ENCODE results near the gene CHD1L. TPM values are rescaled to one million over a fixed set of nuclear protein-coding genes. Genes with fewer than 3 reads are reported as not detected.
"Not testable (repeated sequence)": the region's sequence is repeated elsewhere in the genome, so short reads cannot be mapped to it uniquely, and the experiment has no call there.

The CHD1L gene
- 10 to 100 TPM; 12.2 to 30.9 (median 16.8) TPM for total RNA-seq
- polyA plus RNA-seq: 10 to 100 TPM in 1 of 2 donors, 1 to 10 TPM in 1; 8.5 to 23.6 TPM
- long read RNA-seq, donor 1, transcript CHD1L-202 (23 exons, 2,967 nt): major isoform, 16 of 57 reads
- long read RNA-seq, donor 1, partial matches to known transcripts: 26 of 57 reads
- long read RNA-seq, donor 1, other reads (novel, unspliced or antisense): 15 of 57 reads
- long read RNA-seq, donor 2, transcript CHD1L-202 (23 exons, 2,967 nt): major isoform, 12 of 24 reads
- long read RNA-seq, donor 2, partial matches to known transcripts: 9 of 24 reads
- long read RNA-seq, donor 2, other reads (novel, unspliced or antisense): 0 of 24 reads
- long read RNA-seq, donor 3, transcript CHD1L-202 (23 exons, 2,967 nt): major isoform, 36 of 52 reads
- long read RNA-seq, donor 3, partial matches to known transcripts: 4 of 52 reads
- long read RNA-seq, donor 3, other reads (novel, unspliced or antisense): 9 of 52 reads

- Histone ChIP-seq H3K36me3 (no peaks in the 10 kb centered on the region), H3K27me3 (no peaks in the 10 kb centered on the region), H3K9me3 (no peaks in the 10 kb centered on the region), H3K4me3 (peak within 1 kb of the TSS; percentile 68), H3K4me1 (ENCODE audit: insufficient read depth) (peaks cover 1% of the 10 kb centered on the region), H3K27ac (peak within 1 kb of the TSS; percentile 85 to 88)
- intact Hi-C loops (cut with DNase I): loop anchor here (1.0 to 10.0 kb wide), 4 partner anchors 68 to 70 kb away; partner anchors contain the start of gene PRKAB2 (in 3 of the 4)
- WGBS, 3 donors: 0 to 1% (median 1%) methylated on average over 52 to 82 of the region's 82 CpGs
- peak; percentile 91 to 97 (median 95) for DNase-seq
- TF ChIP-seq CTCF (IDR thresholded peaks at IDR 0.05) (peak; percentile 76 to 94 (median 93)), POLR2A (IDR thresholded peaks at IDR 0.05) (peak; percentile 31), EP300 (IDR thresholded peaks at IDR 0.05) (no peak)
These were observed at the start of gene CHD1L for GRCh38 chr1:147242449-147243227. TSS of gene CHD1L (plus strand) at chr1:147242684. CDS start at chr1:147242704, 20 bp downstream.

- H3K27ac ChIP-seq; DNase-seq; H3K9me3 ChIP-seq; H3K4me1 ChIP-seq (ENCODE audit: insufficient read depth); H3K4me3 ChIP-seq; intact Hi-C loops (cut with DNase I); H3K27me3 ChIP-seq; H3K36me3 ChIP-seq: not testable (repeated sequence)
- 74 to 91% (median 86%) methylated on average over 3 of the region's 3 CpGs for WGBS, 3 donors
These were observed 45.2 kb upstream of the CHD1L start for GRCh38 chr1:147197324-147197723.

GRCh38 chr1:147201276-147201675, 41.2 kb upstream of the CHD1L start:
- H3K9me3 ChIP-seq: no peaks in the 10 kb centered on the region
- no peak for DNase-seq
- intact Hi-C loops (cut with DNase I): no loop called here
- H3K27me3 ChIP-seq: no peaks in the 10 kb centered on the region
- TF ChIP-seq EP300 (IDR thresholded peaks at IDR 0.05): no peak
- no peak for TF ChIP-seq CTCF (IDR thresholded peaks at IDR 0.05)
- TF ChIP-seq POLR2A (IDR thresholded peaks at IDR 0.05): no peak
- no peaks in the 10 kb centered on the region for H3K4me1 ChIP-seq (ENCODE audit: insufficient read depth)
- no peaks in the 10 kb centered on the region for H3K36me3 ChIP-seq
- H3K27ac ChIP-seq: no peak overlapping the region
- no peak overlapping the region for H3K4me3 ChIP-seq
- WGBS, 3 donors: 85 to 89% (median 86%) methylated on average over 4 of the region's 4 CpGs

GRCh38 chr1:147201786-147202185, 40.7 kb upstream of the CHD1L start:
- no peak overlapping the region for H3K27ac ChIP-seq
- no peak for TF ChIP-seq CTCF (IDR thresholded peaks at IDR 0.05)
- TF ChIP-seq POLR2A (IDR thresholded peaks at IDR 0.05): no peak
- TF ChIP-seq EP300 (IDR thresholded peaks at IDR 0.05): no peak
- 63 to 83% (median 75%) methylated on average over 1 of the region's 1 CpG for WGBS, 3 donors

More at GRCh38 chr1:147201786-147202185, 40.7 kb upstream of the CHD1L start:
- no peaks in the 10 kb centered on the region for H3K27me3 ChIP-seq
- no peak overlapping the region for H3K4me3 ChIP-seq
- H3K9me3 ChIP-seq: no peaks in the 10 kb centered on the region
- no peaks in the 10 kb centered on the region for H3K4me1 ChIP-seq (ENCODE audit: insufficient read depth)
- no peaks in the 10 kb centered on the region for H3K36me3 ChIP-seq
- no peak for DNase-seq
- intact Hi-C loops (cut with DNase I): no loop called here

Measured in ovary (tissue), 10 donors.